H1 (cell line): ENCODE results near the gene POLN. TPM values are rescaled to one million over a fixed set of nuclear protein-coding genes. Genes with fewer than 3 reads are reported as not detected.

Source experiments
- CHD1 ChIP-seq: IDR thresholded peaks from 2 replicates; pipeline ENCODE4 v1.6.1; 2012; ENCODE audit warnings: low read depth, low read length, improper control_type of control experiment
- MAX ChIP-seq: IDR thresholded peaks from 2 replicates; pipeline ENCODE4 v1.6.1; 2012; ENCODE audit warnings: inconsistent platforms
- RFX5 ChIP-seq: IDR thresholded peaks from 2 replicates; pipeline ENCODE4 v1.6.1; 2011; ENCODE audit warnings: low read depth, low read length, improper control_type of control experiment, borderline replicate concordance
- SAP30 ChIP-seq: fragments of 300-600 bp; sonication (generic); IDR thresholded peaks from 2 replicates; pipeline ENCODE4 v1.7.1; 2012; ENCODE audit warnings: low read length, moderate library complexity, mild to moderate bottlenecking, inconsistent platforms; ENCODE audit not compliant: insufficient read depth, insufficient replicate concordance
- TAF7 ChIP-seq: optimal IDR thresholded peaks from 2 replicates; pipeline ENCODE3; 2011; ENCODE audit warnings: low read depth, mild to moderate bottlenecking, inconsistent platforms, low read length, moderate library complexity, borderline replicate concordance
- polyA plus RNA-seq, 7 experiments: library from polyadenylated mRNA; depleted of rRNA in 3 of 7; stranded (reverse) in 5 of 7; unstranded in 2 of 7; fragments of >200 nt in 5 of 7; fragments of 200-250 nt in 2 of 7; gene quantifications; 1 replicate in 5 of 7; 2 replicates in 1 of 7; 4 replicates in 1 of 7; pipeline versions ENCODE4 v1.2.1 to v1.2.3, GENCODE V29; 2011 to 2013; ENCODE audit warnings: missing spikeins in 2 of 7, mixed read lengths in 2 of 7
- total RNA-seq: library from RNA; stranded (reverse); fragmentation: NEBNext Ultra II Directional; extraction: Animal tissue kit (Norgen Biotek cat#: 25700); gene quantifications from 2 replicates; pipeline ENCODE4 v1.2.1, GENCODE V29; 2021
- TF ChIP-seq, protein P1 (sequence below), 3 experiments: IDR thresholded peaks; 1 replicate in 2 of 3; 2 replicates in 1 of 3; pipeline versions ENCODE4 v1.5.1 to v1.6.1; 2011; ENCODE audit warnings: low read length in 3 of 3, mild to moderate bottlenecking in 3 of 3, inconsistent platforms in 2 of 3, low read depth in 1 of 3, moderate library complexity in 1 of 3; ENCODE audit not compliant: insufficient read depth in 1 of 3; ENCODE audit errors: control extremely low read depth in 1 of 3

Gene POLN
- total and polyA plus RNA-seq, 2 of the 8 experiments (the other 6 are each of a cell fraction or from before 2014, with no cell fraction given): 0.98 to 1.5 TPM

GRCh38 chr4:2262145-2262943 is 20.4 kb upstream of the POLN start (continued):
- TF ChIP-seq MAX (peak; percentile 85), RFX5 (peak; percentile 84), TAF7 (no peak), CHD1 (no peak), SAP30 (no peak)
- TF ChIP-seq, protein P1, sequence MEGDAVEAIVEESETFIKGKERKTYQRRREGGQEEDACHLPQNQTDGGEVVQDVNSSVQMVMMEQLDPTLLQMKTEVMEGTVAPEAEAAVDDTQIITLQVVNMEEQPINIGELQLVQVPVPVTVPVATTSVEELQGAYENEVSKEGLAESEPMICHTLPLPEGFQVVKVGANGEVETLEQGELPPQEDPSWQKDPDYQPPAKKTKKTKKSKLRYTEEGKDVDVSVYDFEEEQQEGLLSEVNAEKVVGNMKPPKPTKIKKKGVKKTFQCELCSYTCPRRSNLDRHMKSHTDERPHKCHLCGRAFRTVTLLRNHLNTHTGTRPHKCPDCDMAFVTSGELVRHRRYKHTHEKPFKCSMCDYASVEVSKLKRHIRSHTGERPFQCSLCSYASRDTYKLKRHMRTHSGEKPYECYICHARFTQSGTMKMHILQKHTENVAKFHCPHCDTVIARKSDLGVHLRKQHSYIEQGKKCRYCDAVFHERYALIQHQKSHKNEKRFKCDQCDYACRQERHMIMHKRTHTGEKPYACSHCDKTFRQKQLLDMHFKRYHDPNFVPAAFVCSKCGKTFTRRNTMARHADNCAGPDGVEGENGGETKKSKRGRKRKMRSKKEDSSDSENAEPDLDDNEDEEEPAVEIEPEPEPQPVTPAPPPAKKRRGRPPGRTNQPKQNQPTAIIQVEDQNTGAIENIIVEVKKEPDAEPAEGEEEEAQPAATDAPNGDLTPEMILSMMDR (IDR thresholded peaks at IDR 0.05; ENCODE audit: control extremely low read depth in 1 of 3, insufficient read depth in 1 of 3, low read depth in 1 of 3, low read length in 3 of 3): 0 out of 4 replicates have a peak, but pooled peaks of 1 of the 3 experiments have one; percentile 2
